Glutamatergic neuron (in vitro differentiated cells): ENCODE results near the gene STX16. TPM values are rescaled to one million over a fixed set of nuclear protein-coding genes. Genes with fewer than 3 reads are reported as not detected.

Experiments used
- DNase-seq: peaks from one replicate; pipeline ENCODE4 v3.0.0; 2022
- H3K27ac Mint-ChIP-seq: one replicate; pipeline ENCODE4 v1.8.0; 2020; ENCODE audit warnings: mild to moderate bottlenecking, mixed read lengths, inconsistent platforms; ENCODE audit not compliant: unreplicated experiment
- H3K27me3 Mint-ChIP-seq: one replicate; pipeline ENCODE4 v1.8.0; 2020; ENCODE audit warnings: mild to moderate bottlenecking, moderate library complexity, mixed read lengths, inconsistent platforms; ENCODE audit not compliant: unreplicated experiment
- H3K36me3 Mint-ChIP-seq: one replicate; pipeline ENCODE4 v1.8.0; 2020; ENCODE audit warnings: mild to moderate bottlenecking, mixed read lengths, inconsistent platforms; ENCODE audit not compliant: unreplicated experiment
- H3K4me1 Mint-ChIP-seq: one replicate; pipeline ENCODE4 v1.8.0; 2020; ENCODE audit warnings: mild to moderate bottlenecking, low read depth, mixed read lengths, inconsistent platforms; ENCODE audit not compliant: unreplicated experiment
- H3K4me3 Mint-ChIP-seq: one replicate; pipeline ENCODE4 v1.8.0; 2020; ENCODE audit warnings: mild to moderate bottlenecking, mixed read lengths, inconsistent platforms; ENCODE audit not compliant: unreplicated experiment
- H3K9me3 Mint-ChIP-seq: one replicate; pipeline ENCODE4 v1.8.0; 2020; ENCODE audit warnings: mild to moderate bottlenecking, moderate library complexity, mixed read lengths, inconsistent platforms; ENCODE audit not compliant: unreplicated experiment
- total RNA-seq: library from RNA; stranded (reverse); fragmentation: NEBNext Ultra II Directional; extraction: Animal tissue kit (Norgen Biotek cat#: 25700); gene quantifications from one replicate; pipeline ENCODE4 v1.2.1, GENCODE V29; 2021; ENCODE audit not compliant: unreplicated experiment
- TF ChIP-seq, protein P1 (sequence below): fragments of 200-600 bp; sonication (generic); IDR thresholded peaks from one replicate; pipeline ENCODE4 v1.5.0; 2021; ENCODE audit not compliant: partially characterized antibody, unreplicated experiment

The STX16 gene
- total RNA-seq, 1 donor from 2014 or later: 71.2 TPM

DNA sequence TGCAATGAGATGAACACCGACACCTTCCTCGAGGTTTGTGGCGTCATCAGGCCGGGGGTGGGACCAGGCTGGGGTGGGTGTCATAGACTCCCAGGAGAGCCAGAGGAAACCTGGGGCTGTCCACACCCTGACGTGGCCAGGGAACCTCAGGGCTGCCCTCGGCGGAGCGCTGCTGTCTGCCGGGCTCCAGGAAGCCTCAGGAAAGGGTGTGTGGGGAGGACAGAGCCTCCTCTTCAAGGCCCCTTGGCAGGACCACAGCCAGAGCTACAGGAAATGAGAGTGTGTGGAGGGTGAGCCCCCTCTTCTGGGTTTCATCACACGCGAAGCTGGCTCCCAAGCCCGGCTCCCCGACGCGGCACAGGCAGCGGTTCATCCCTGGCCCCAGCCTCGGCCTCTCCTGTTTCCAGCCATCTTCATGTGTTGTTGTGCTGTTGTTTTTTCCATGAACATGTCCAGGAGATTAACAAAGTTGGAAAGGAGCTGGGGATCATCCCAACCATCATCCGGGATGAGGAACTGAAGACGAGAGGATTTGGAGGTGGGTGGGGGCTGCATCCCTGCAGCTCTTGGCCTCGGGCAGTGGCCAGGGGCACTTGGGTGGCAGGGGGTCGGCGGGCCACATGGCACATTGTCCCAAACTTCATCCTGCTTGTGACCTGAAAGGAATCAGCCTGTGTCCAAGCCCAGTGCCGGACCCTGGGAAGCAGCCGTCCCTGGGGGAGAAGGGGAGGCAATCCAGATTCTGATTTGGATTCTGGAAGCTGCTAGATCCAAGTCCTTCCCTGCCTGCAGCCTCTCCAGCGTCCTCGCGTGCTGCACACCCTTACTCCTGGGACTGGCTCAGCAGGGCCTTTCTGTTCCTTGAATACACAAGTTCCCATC, 47.9 kb downstream of the STX16 start:
- peaks cover 12% of the 10 kb centered on the region for H3K36me3 Mint-ChIP-seq
- TF ChIP-seq, protein P1, sequence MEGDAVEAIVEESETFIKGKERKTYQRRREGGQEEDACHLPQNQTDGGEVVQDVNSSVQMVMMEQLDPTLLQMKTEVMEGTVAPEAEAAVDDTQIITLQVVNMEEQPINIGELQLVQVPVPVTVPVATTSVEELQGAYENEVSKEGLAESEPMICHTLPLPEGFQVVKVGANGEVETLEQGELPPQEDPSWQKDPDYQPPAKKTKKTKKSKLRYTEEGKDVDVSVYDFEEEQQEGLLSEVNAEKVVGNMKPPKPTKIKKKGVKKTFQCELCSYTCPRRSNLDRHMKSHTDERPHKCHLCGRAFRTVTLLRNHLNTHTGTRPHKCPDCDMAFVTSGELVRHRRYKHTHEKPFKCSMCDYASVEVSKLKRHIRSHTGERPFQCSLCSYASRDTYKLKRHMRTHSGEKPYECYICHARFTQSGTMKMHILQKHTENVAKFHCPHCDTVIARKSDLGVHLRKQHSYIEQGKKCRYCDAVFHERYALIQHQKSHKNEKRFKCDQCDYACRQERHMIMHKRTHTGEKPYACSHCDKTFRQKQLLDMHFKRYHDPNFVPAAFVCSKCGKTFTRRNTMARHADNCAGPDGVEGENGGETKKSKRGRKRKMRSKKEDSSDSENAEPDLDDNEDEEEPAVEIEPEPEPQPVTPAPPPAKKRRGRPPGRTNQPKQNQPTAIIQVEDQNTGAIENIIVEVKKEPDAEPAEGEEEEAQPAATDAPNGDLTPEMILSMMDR: no peak
- no peak overlapping the region for H3K4me3 Mint-ChIP-seq
- peaks cover 4% of the 10 kb centered on the region for H3K9me3 Mint-ChIP-seq
- H3K27me3 Mint-ChIP-seq: peaks cover 5% of the 10 kb centered on the region
- no peak overlapping the region for H3K27ac Mint-ChIP-seq
- DNase-seq: no peak
- H3K4me1 Mint-ChIP-seq: peaks cover 5% of the 10 kb centered on the region

DNA sequence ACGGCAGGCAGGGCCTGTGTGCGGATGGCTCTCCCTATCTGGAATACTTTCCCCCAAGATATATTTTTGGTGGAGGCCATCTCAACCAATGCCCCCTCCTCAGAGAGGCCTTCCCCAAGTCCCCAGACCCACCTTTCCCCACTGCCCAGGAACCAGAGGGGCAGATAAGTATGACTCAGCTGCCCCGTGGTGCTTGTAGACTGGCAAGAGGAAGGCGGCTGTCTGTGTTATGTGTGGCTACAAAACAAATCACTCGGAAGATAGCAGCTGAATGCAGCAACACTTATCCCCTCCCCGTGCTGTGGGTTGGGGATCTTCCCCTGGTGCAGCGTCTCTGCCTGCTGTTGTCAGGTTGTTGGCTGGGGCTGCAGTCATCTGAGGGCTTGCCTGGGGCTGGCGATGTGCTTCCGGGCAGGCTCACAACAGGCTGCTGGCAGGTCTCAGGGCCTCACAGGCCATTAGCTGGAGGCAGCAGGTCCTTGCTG, 48.6 kb downstream of the STX16 start:
- no peak for DNase-seq
- peaks cover 18% of the 10 kb centered on the region for H3K36me3 Mint-ChIP-seq
- H3K4me3 Mint-ChIP-seq: no peak overlapping the region
- peaks cover 5% of the 10 kb centered on the region for H3K4me1 Mint-ChIP-seq
- H3K9me3 Mint-ChIP-seq: peaks cover 4% of the 10 kb centered on the region
- H3K27me3 Mint-ChIP-seq: peaks cover 5% of the 10 kb centered on the region
- no peak overlapping the region for H3K27ac Mint-ChIP-seq
- TF ChIP-seq, protein P1: no peak

DNA sequence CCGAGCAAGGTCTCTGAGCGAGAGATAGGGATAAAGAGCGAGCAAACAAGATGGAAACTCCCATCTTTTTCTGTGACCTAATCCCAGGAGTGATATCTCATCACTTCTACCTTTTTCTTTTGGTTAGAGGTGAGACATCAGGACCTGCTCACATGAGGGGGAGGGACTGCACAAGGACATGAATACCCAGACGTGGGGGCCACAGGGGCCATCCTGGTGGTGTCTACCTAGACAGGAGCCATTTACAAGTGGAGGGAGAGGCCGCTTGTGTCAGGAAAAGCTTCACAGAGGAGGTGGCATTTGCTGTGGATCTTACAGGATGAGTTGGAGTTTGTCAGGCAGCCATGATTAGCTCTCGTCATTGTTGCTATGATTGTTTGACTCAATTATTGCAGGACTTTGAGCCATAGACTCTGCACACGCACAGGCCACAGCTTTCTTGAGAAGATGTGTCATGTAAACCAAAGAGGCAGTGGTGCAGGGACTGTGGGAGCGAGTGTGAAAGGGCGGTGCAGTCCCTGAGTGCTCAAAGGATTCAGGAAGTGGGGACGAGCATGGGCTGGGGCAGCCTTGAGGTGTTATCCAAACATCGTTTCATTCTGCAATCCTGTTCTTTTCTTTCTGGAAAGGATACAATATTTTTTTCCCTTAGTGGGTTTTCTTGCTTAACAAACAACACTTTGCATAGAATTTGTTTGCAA, 49.2 kb downstream of the STX16 start:
- Mint-ChIP-seq H3K27me3 (peaks cover 5% of the 10 kb centered on the region), H3K4me3 (no peak overlapping the region), H3K36me3 (peaks cover 25% of the 10 kb centered on the region), H3K4me1 (peaks cover 5% of the 10 kb centered on the region), H3K9me3 (peaks cover 4% of the 10 kb centered on the region), H3K27ac (peak overlapping the region; percentile 44)
- no peak for DNase-seq
- TF ChIP-seq, protein P1: no peak

DNA sequence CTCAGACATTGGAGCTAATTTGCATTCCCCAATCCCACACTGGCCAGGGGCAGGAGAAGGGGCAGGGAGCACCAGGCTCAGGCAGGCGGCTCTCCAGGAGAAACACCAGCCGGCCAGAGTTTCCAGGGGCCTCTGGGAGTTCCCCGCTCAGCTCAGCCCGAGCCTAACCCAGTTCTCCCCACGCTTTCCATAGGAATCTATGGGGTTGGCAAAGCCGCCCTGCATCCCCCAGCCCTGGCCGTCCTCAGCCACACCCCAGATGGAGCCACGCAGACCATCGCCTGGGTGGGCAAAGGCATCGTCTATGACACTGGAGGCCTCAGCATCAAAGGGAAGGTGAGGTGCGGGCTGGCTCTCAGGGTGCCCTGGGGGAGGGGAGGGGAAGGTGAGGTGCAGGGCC, 49.7 kb downstream of the STX16 start:
- Mint-ChIP-seq H3K27me3 (peaks cover 5% of the 10 kb centered on the region), H3K4me3 (no peak overlapping the region), H3K9me3 (peaks cover 4% of the 10 kb centered on the region), H3K36me3 (peaks cover 27% of the 10 kb centered on the region), H3K4me1 (peaks cover 8% of the 10 kb centered on the region), H3K27ac (no peak overlapping the region)
- TF ChIP-seq, protein P1: no peak
- DNase-seq: no peak
